OCI-LY7 (cell line): ENCODE data around the gene PLAAT2.

ENCODE experiments used
- CTCF ChIP-seq: fragments of 200-600 bp; sonication (generic); conservative IDR thresholded peaks from 2 replicates; pipeline ENCODE4 v1.5.1; 2014; ENCODE audit warnings: mild to moderate bottlenecking, antibody characterized with exemption, low read length, moderate library complexity, mixed read lengths
- EZH2phosphoT487 ChIP-seq: fragments of 200-600 bp; sonication (generic); IDR thresholded peaks from 2 replicates; pipeline ENCODE4 v1.6.1; 2018; ENCODE audit warnings: low read depth, borderline replicate concordance, mild to moderate bottlenecking, mixed run types, antibody characterized with exemption, low read length, moderate library complexity, mixed read lengths

GRCh38 chr11:63552921-63553320 is 10.3 kb downstream of the PLAAT2 start:
- TF ChIP-seq CTCF (no peak), EZH2phosphoT487 (no peak)
